NCI-H2081 treated with DMSO at 0.1 percent for 48 hours (cell line): ENCODE results near the gene TRIM10.

Experiments
- DNase-seq: peaks from one replicate; lab custom pipeline; 2025; lab: John Stamatoyannopoulos, UW

Gene TRIM10

GRCh38 chr6:30160785-30161531 is at the start of gene TRIM10:
TRIM10 (minus strand) TSS chr6:30161211; CDS start chr6:30160858, 353 bp downstream.
- DNase-seq, result no peak

GRCh38 chr6:30207619-30208295 is 46.7 kb upstream of the TRIM10 start:
- no peak for DNase-seq

GRCh38 chr6:30206799-30207618 is 46.0 kb upstream of the TRIM10 start:
- no peak for DNase-seq

- no peak for DNase-seq
Observed at GRCh38 chr6:30206152-30206551, 45.1 kb upstream of the TRIM10 start.

- no peak for DNase-seq
Observed at GRCh38 chr6:30204116-30204515, 43.1 kb upstream of the TRIM10 start.

GRCh38 chr6:30202366-30202765 is 41.4 kb upstream of the TRIM10 start:
- DNase-seq, result no peak

- DNase-seq, result no peak
Observed at GRCh38 chr6:30200551-30201281, 39.7 kb upstream of the TRIM10 start.

GRCh38 chr6:30198166-30199084 is 37.4 kb upstream of the TRIM10 start:
- no peak for DNase-seq

- no peak for DNase-seq
Observed at GRCh38 chr6:30196376-30196775, 35.4 kb upstream of the TRIM10 start.

GRCh38 chr6:30195951-30196350 is 34.9 kb upstream of the TRIM10 start:
- no peak for DNase-seq

- no peak for DNase-seq
Observed at GRCh38 chr6:30194797-30195690, 34.0 kb upstream of the TRIM10 start.

- no peak for DNase-seq
Observed at GRCh38 chr6:30192076-30192475, 31.1 kb upstream of the TRIM10 start.

- no peak for DNase-seq
Observed at GRCh38 chr6:30188541-30188940, 27.5 kb upstream of the TRIM10 start.

GRCh38 chr6:30185846-30186484 is 25.0 kb upstream of the TRIM10 start:
- no peak for DNase-seq

GRCh38 chr6:30184417-30185031 is 23.5 kb upstream of the TRIM10 start:
- no peak for DNase-seq

GRCh38 chr6:30180145-30180544 is 19.1 kb upstream of the TRIM10 start:
- DNase-seq, result no peak

GRCh38 chr6:30178837-30179236 is 17.8 kb upstream of the TRIM10 start:
- no peak for DNase-seq

GRCh38 chr6:30175765-30176164 is 14.8 kb upstream of the TRIM10 start:
- DNase-seq, result no peak

GRCh38 chr6:30172681-30173080 is 11.7 kb upstream of the TRIM10 start:
- no peak for DNase-seq
